Activated gamma-delta T cell (primary cell): ENCODE data around the gene PACSIN2.
"Not testable (repeated sequence)": the region's sequence is repeated elsewhere in the genome, so short reads cannot be mapped to it uniquely, and the experiment has no call there.

ENCODE experiments used
- DNase-seq: peaks from one replicate; lab custom pipeline; 2025; lab: John Stamatoyannopoulos, UW

The PACSIN2 gene

GRCh38 chr22:42926104-42926503 is 88.8 kb downstream of the PACSIN2 start:
- DNase-seq, result no peak

- DNase-seq, result no peak
Measured at GRCh38 chr22:42925598-42925997, 89.4 kb downstream of the PACSIN2 start.

DNA sequence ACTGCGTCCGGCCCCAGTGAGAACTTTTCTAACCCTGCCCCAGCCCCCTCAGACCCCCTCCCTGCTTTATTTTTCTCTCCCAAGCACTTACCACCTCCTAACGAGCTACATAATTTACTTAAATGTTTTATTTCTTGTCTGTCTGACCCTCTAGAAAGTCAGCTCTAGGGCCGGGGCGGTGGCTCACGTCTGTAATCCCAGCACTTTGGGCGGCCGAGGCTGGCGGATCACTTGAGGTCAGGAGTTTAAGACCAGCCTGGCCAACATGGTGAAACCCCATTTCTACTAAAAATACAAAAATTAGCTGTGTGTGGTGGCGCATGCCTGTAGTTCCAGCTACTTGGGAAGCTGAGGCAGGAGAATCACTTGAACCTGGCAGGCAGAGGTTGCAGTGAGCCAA is 89.9 kb downstream of the PACSIN2 start:
- not testable (repeated sequence) for DNase-seq

DNA sequence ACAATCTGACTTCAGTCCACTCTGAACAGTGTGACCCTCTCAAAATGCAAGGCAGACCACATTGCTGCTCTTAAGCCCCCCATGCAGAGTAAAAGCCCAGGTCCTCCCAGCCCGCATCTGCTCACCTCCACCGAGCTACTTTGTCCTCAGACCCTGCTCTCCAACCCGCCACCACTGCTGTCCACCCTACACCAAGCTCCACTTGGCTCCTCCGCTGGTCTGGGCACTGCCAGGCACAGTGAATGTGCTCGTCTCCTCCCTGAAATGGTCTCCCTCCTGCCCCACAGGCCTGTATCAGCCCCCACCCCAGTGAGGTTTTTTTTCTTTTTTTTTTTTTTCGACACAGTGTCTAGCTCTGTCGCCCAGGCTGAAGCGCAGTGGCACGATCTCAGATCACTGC is 90.5 kb downstream of the PACSIN2 start:
- DNase-seq, result no peak

GRCh38 chr22:42922374-42923191 is 92.4 kb downstream of the PACSIN2 start:
- no peak for DNase-seq

DNA sequence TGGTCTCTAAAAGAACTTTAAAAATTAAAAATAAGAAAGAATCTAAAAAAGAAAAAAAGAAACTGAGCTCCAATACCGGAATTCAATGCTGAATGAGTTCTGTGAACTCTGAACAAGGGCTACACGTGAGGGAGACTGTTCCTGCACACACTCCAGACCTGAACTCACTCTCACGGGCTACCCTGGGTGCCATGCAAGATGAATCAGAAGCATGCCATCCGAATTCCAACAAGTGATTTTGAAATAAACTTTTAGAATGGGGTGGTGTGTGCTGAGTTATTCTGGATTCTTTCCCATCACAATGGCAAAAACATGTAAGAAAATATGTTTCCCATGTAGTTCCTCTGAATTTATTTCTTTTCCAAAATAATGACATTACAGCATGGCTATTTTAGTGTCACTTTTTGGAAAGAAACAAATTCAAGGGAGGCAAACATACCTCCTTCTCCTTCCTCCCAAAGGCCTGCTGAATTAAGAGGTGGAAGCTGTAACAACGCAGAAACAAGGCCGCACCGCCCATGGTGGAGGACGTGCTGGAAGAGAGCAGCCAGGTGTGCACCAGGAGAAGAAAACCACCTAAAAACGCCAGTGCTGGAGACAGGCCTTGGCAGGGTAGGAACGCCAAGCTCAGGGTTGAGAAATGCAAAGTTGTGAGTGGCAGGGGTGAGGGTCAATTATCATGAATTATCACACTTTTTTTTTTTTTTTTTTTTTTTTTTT is 94.7 kb downstream of the PACSIN2 start:
- DNase-seq, result no peak

DNA sequence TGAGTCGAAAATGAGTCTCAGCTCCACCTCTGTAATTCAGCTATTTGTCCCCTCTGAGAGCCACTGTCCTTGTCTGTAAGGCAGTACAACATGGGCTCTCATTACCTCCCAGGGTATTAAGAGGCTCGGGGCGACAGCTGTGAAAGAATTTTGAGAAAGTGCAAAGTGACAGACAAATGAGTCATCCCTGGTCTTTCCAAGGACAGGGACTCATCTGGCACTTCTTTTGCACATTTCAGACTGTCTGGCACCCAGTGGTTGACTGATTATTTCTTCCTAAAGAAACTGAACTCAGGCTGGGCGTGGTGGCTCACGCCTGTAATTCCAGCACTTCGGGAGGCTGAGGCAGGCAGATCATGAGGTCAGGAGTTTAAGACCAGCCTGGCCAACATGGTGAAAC is 95.8 kb downstream of the PACSIN2 start:
- no peak for DNase-seq

GRCh38 chr22:42918500-42918899 is 96.4 kb downstream of the PACSIN2 start:
- no peak for DNase-seq

- not testable (repeated sequence) for DNase-seq
Measured at GRCh38 chr22:42917358-42917757, 97.6 kb downstream of the PACSIN2 start.

- no peak for DNase-seq
Measured at GRCh38 chr22:42915980-42916765, 98.8 kb downstream of the PACSIN2 start.

DNA sequence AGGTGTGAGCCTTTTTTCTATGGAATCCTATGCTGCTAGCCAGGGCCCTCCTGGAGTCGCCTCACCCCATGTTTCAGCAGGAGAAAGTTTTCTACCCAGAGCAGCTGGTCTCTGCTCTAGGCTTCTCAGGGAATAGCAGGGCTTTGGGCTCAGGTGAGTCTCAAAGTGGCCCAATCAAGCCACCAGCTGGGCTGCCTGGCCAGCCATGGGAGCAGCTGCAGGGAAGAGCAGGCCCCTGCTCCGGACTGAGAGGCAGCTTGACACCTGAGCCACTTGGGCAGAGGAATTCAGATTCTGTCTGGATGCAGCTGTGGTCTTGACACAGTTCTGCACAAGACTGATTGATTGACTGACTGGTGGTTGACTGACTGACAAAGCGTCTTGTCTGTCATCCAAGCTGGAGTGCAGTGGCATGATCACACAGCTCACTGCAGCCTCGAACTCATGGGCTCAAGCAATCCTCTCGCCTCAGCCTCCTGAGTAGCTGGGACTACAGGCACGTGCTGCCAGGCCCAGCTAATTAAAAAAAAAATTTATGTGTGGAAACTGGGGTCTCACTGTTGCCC is 100.4 kb downstream of the PACSIN2 start:
- no peak for DNase-seq

- DNase-seq, result no peak
Measured at GRCh38 chr22:42913874-42914510, 101.0 kb downstream of the PACSIN2 start.

- no peak for DNase-seq
Measured at GRCh38 chr22:42912059-42912458, 102.9 kb downstream of the PACSIN2 start.

- no peak for DNase-seq
Measured at GRCh38 chr22:42910221-42910942, 104.6 kb downstream of the PACSIN2 start.

DNA sequence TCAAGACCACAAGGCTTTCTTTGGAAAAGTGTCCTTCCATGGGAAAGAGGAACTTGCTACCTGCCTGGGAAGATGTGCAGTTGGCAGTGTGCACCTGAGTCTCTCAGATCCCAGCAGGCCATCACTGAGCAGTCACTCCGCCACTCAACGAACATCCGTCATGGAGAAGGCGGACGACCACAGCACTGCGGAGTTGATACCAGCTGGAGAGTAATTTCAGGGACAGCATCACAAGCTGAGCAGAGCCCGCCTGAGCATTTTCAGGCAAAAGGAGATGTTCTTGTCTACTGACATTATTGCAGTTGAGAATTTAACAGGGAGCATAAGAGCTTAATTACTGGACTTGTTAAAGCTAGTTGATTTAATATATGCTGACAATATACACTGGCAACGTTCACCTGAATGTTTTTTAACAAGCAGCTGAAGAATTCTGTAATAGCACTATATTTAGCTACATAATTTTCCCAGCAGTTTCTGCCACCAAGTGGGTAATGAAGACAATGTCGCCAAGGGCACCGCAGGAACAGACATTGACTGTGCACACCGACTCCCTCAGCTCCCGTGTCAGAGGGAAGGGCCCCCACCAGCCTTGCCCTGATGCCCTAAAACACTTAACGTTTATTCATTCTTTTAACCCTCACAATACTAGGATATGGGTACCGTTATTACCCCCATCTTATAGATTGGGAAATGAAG is 105.4 kb downstream of the PACSIN2 start:
- DNase-seq, result no peak

DNA sequence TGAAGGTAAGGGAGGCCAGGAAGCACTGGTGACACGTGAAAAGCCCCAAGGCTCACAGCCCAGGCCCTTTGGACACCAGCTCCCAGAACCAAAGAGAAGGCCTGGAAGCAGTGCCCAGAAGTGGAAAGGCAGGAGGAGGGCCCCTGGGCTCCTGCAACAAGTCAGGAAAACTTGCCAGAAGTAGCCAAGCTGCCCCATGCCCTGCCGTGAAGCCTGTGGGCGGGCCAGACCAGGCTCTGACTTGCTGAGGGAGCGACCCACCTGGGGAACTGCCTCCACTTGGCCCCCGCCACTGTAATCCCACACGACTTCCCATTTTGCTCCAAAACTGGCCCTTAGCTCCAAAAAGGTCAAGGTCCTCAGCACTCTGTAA is 106.6 kb downstream of the PACSIN2 start:
- DNase-seq, result no peak

DNA sequence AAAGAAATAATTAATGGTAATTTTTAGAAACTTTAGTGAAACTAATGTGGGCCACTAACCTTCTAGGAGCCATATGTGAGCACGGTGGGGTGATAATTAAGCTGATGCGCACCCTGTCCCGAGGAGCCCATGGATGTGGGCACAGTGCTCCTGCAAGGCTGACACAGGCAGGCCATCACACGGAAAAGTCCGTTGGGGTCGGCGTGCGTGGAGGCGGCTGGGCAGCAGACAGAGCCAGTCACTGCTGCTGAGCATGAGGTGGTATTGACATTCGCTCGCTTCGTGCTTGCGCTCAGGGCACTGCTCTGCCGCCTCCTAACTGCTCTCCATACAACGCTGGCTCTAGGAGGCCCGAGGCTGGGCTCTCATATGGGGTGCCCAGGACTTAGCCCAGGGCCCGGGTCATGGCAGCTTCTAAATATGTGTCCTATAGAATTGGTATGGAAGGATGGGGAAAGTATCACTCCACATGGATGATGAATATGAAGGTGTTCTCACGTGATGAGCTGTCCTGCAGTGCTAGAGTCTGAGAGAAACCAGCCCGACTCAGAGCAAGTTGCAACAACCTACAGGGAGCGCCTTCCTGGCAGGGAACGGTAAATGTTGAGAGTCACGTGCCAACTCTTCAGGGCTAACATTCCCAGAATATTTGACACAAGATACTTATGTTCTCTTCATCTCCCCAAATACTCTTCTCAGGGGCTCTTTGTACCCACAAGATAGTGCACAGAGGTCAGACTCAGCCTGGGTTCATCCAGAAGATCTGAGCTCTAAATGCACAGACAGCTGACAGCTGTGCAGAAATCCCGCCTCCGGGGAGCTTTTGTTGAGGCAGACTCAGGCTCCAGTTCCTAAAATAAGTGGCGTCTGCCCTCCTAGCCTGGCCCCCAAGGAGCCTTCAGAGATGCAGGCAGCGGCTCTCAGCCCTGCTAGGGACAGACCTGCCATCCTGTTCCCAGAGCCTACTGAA is 107.3 kb downstream of the PACSIN2 start:
- DNase-seq, result no peak

DNA sequence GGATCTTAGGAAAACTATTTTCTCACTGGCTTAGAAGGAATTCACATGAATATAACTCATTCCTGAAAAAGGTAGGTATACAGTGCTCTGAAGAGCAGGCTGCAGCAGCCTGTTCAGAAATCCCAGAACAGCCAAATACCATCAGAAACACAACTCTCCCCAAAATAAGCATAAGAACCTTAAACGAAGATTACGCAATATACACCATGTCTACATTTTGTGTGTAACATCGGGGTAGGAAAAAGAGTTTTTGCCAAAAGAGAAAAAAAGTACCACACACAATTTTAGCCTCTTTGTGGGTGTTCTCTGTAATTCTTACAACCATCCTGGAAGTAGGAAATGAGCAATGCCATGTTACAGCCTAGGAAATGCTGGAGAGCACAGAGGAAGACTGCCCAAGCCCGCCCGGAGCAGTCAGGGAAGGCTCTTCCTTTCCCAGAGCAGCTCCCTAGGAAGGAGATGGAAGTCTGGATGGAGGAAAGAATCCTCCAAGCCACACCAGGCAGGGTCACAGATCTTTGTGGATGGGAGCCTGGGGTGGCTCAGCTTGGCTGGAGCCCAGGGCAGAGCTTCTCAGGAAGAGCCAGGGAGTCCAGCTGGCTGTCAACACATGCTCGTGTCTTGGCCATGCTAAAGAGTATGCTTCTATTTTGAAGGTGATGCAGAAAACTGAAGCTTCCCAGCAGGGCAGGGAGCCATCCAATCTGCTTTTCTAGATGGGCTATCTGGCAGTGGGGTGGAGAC is 108.2 kb downstream of the PACSIN2 start:
- DNase-seq, result no peak
